NB4 (cell line): ENCODE results near the gene RAN.
"Not testable (repeated sequence)": the region's sequence is repeated elsewhere in the genome, so short reads cannot be mapped to it uniquely, and the experiment has no call there.

Experiments used
- MYC ChIP-seq: IDR thresholded peaks from 2 replicates; pipeline ENCODE4 v1.6.1; 2011; ENCODE audit warnings: low read depth, low read length
- POLR2A ChIP-seq: IDR thresholded peaks from 2 replicates; pipeline ENCODE4 v1.6.1; 2011; ENCODE audit warnings: mild to moderate bottlenecking; ENCODE audit not compliant: insufficient read length; ENCODE audit errors: extremely low read depth
- TF ChIP-seq, protein P1 (sequence below): IDR thresholded peaks from one replicate; pipeline ENCODE4 v1.5.1; 2012; ENCODE audit warnings: low read depth, low read length
- TF ChIP-seq, protein P2 (sequence below): IDR thresholded peaks from 2 replicates; pipeline ENCODE4 v1.6.1; 2011; ENCODE audit warnings: low read depth, low read length

DNA sequence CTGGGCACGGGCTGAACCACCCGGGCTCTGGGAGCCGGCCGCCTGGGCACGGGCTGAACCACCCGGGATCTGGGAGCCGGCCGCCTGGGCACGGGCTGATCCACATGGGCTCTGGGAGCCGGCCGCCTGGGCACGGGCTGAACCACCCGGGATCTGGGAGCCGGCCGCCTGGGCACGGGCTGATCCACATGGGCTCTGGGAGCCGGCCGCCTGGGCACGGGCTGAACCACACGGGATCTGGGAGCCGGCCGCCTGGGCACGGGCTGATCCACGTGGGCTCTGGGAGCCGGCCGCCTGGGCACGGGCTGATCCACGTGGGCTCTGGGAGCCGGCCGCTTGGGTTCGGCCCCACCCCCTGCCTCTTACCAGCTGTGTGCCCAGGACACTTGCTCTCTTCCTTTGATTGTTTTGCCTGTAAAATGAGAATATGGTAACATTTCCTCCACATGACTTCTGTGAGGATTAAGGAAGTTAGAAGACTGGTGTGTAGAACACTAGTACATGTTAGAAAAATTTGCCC is 33.1 kb downstream of the RAN start:
- TF ChIP-seq, protein P1, sequence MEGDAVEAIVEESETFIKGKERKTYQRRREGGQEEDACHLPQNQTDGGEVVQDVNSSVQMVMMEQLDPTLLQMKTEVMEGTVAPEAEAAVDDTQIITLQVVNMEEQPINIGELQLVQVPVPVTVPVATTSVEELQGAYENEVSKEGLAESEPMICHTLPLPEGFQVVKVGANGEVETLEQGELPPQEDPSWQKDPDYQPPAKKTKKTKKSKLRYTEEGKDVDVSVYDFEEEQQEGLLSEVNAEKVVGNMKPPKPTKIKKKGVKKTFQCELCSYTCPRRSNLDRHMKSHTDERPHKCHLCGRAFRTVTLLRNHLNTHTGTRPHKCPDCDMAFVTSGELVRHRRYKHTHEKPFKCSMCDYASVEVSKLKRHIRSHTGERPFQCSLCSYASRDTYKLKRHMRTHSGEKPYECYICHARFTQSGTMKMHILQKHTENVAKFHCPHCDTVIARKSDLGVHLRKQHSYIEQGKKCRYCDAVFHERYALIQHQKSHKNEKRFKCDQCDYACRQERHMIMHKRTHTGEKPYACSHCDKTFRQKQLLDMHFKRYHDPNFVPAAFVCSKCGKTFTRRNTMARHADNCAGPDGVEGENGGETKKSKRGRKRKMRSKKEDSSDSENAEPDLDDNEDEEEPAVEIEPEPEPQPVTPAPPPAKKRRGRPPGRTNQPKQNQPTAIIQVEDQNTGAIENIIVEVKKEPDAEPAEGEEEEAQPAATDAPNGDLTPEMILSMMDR = not testable (repeated sequence)
- TF ChIP-seq POLR2A, MYC: not testable (repeated sequence)
- TF ChIP-seq, protein P2, sequence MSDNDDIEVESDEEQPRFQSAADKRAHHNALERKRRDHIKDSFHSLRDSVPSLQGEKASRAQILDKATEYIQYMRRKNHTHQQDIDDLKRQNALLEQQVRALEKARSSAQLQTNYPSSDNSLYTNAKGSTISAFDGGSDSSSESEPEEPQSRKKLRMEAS = not testable (repeated sequence)
